Endothelial cell of umbilical vein (primary cell): ENCODE data around the gene NR5A1. TPM values are rescaled to one million over a fixed set of nuclear protein-coding genes. Genes with fewer than 3 reads are reported as not detected.

Source experiments
- BruUV-seq: library from RNA; stranded (reverse); fragments of 400-500 nt; replicated peaks from 2 replicates; lab custom pipeline; 2021; lab: Mats Ljungman, UMichigan
- CTCF ChIA-PET: fragments of 300-600, 350-600 bp; sonication (Branson Sonifier 250); formaldehyde crosslinking; loops from one replicate; lab custom pipeline; 2021; ENCODE audit warnings: antibody characterized with exemption, inconsistent platforms; lab: Charles Lee
- POLR2A ChIA-PET: fragments of 300-600, 350-600 bp; sonication (Branson Sonifier 250); formaldehyde crosslinking; loops from one replicate; lab custom pipeline; 2021; ENCODE audit warnings: antibody characterized with exemption, inconsistent platforms; lab: Charles Lee
- DNase-seq: peaks from one replicate; pipeline ENCODE4 v3.0.0-alpha.2; 2011; ENCODE audit warnings: low read depth, low spot score
- FAIRE-seq: peaks from 2 replicates; lab custom pipeline; 2011; peaks lifted over from hg19 to GRCh38; lab: Jason Lieb, UNC
- H2AFZ ChIP-seq: 2 replicates; pipeline ENCODE4 v1.6.0; 2012; ENCODE audit warnings: low read depth, low read length, control low read depth, inconsistent platforms
- H3K27ac ChIP-seq: 2 replicates; pipeline ENCODE4 v1.5.1; 2011; ENCODE audit warnings: low read depth, mild to moderate bottlenecking, control low read depth, low read length, moderate library complexity; ENCODE audit not compliant: insufficient read depth
- H3K27me3 ChIP-seq, 2 experiments: 2 replicates each; pipeline versions ENCODE4 v1.6.0 to v1.6.1; 2011; ENCODE audit warnings: low read length in 2 of 2, mixed read lengths in 1 of 2; ENCODE audit not compliant: control insufficient read depth in 2 of 2, insufficient read depth in 2 of 2
- H3K36me3 ChIP-seq, 2 experiments: 2 replicates in 1 of 2; 3 replicates in 1 of 2; pipeline ENCODE4 v1.5.1; 2011; ENCODE audit warnings: low read length in 2 of 2, mild to moderate bottlenecking in 1 of 2, moderate library complexity in 1 of 2; ENCODE audit not compliant: control insufficient read depth in 2 of 2, insufficient read depth in 2 of 2; ENCODE audit errors: extremely low read depth in 1 of 2
- H3K4me1 ChIP-seq: 3 replicates; pipeline ENCODE4 v1.5.1; 2011; ENCODE audit warnings: mild to moderate bottlenecking, low read length; ENCODE audit not compliant: control insufficient read depth, insufficient read depth; ENCODE audit errors: extremely low read depth
- H3K4me2 ChIP-seq: 2 replicates; pipeline ENCODE4 v1.6.1; 2011; ENCODE audit warnings: low read length, control low read depth, mixed read lengths; ENCODE audit not compliant: insufficient read depth
- H3K4me3 ChIP-seq, 3 experiments: fragments of 200-600 bp in 1 of 3; sonication (generic), shearing (Covaris generic) in 1 of 3; replicated peaks in 1 of 3; 2 replicates each; pipeline ENCODE4 v1.5.1; 2011 to 2016; ENCODE audit warnings: control low read depth in 3 of 3, low read length in 3 of 3, mild to moderate bottlenecking in 2 of 3, inconsistent platforms in 1 of 3, low read depth in 1 of 3, moderate library complexity in 1 of 3; ENCODE audit not compliant: insufficient read depth in 1 of 3
- H3K79me2 ChIP-seq: 2 replicates; pipeline ENCODE4 v1.6.0; 2012; ENCODE audit warnings: low read length, inconsistent platforms; ENCODE audit not compliant: control insufficient read depth, insufficient read depth
- H3K9ac ChIP-seq: replicated peaks from 2 replicates; pipeline ENCODE3; 2011; ENCODE audit warnings: low read length, control low read depth; ENCODE audit not compliant: insufficient read depth; ENCODE audit errors: extremely low read depth
- H3K9me1 ChIP-seq: replicated peaks from 3 replicates; pipeline ENCODE4 v1.6.0; 2011; ENCODE audit warnings: mild to moderate bottlenecking, low read length; ENCODE audit not compliant: control insufficient read depth, insufficient read depth; ENCODE audit errors: extremely low read depth
- H3K9me3 ChIP-seq: replicated peaks from 2 replicates; pipeline ENCODE4 v1.5.1; 2012; ENCODE audit warnings: low read length, inconsistent platforms; ENCODE audit not compliant: control insufficient read depth, insufficient read depth
- H4K20me1 ChIP-seq: replicated peaks from 2 replicates; pipeline ENCODE3; 2011; ENCODE audit warnings: mild to moderate bottlenecking, low read length; ENCODE audit not compliant: control insufficient read depth, insufficient read depth; ENCODE audit errors: extremely low read depth
- EZH2 ChIP-seq: IDR thresholded peaks from 2 replicates; pipeline ENCODE4 v1.6.1; 2012; ENCODE audit warnings: borderline replicate concordance, low read depth, mild to moderate bottlenecking, moderate library complexity, low read length, inconsistent platforms; ENCODE audit not compliant: severe bottlenecking
- FOS ChIP-seq: IDR thresholded peaks from 2 replicates; pipeline ENCODE4 v1.6.1; 2011; ENCODE audit warnings: mild to moderate bottlenecking, low read length, moderate library complexity, borderline replicate concordance; ENCODE audit not compliant: insufficient read depth
- GATA2 ChIP-seq: IDR thresholded peaks from 2 replicates; pipeline ENCODE4 v1.7.0; 2011; ENCODE audit warnings: low read depth, mild to moderate bottlenecking, moderate library complexity, mixed read lengths, low read length; ENCODE audit not compliant: insufficient read length, insufficient read depth
- JUN ChIP-seq: IDR thresholded peaks from 2 replicates; pipeline ENCODE4 v1.6.1; 2011; ENCODE audit warnings: borderline replicate concordance, low read depth; ENCODE audit not compliant: insufficient read length, insufficient read depth
- MYC ChIP-seq: IDR thresholded peaks from one replicate; pipeline ENCODE4 v1.6.1; 2011; ENCODE audit warnings: mild to moderate bottlenecking, low read depth, low read length
- POLR2A ChIP-seq: IDR thresholded peaks from 2 replicates; pipeline ENCODE4 v1.6.1; 2012; ENCODE audit warnings: low read depth, mild to moderate bottlenecking, control low read depth, low read length
- POLR2AphosphoS5 ChIP-seq: IDR thresholded peaks from 2 replicates; pipeline ENCODE4 v1.6.1; 2012; ENCODE audit warnings: low read depth, mild to moderate bottlenecking, control low read depth, low read length, moderate library complexity; ENCODE audit not compliant: insufficient read depth
- dilution Hi-C: fragments of 300-500 bp; cut with MboI; formaldehyde crosslinking; loops from one replicate; pipeline ENCODE4 v1.15.0; 2019; ENCODE audit warnings: low sequenced_read_pairs; ENCODE audit not compliant: extremely low pct_ligation_motif_present
- intact Hi-C: fragments of 100-400 bp; cut with micrococcal nuclease; formaldehyde crosslinking; loops from one replicate; pipeline ENCODE4 v1.10.0; 2022
- polyA plus RNA-seq, 4 experiments: library from polyadenylated mRNA; depleted of rRNA in 3 of 4; stranded (reverse) in 3 of 4; unstranded in 1 of 4; fragments of >200 nt; gene quantifications; 2 replicates each; pipeline versions ENCODE4 v1.2.1 to v1.2.3, GENCODE V29; 2011 to 2012; ENCODE audit warnings: missing spikeins in 1 of 4
- total RNA-seq: library from RNA; stranded (reverse); gene quantifications from 2 replicates; pipeline ENCODE4 v1.2.3, GENCODE V29; 2021
- TF ChIP-seq, protein P1 (sequence below), 2 donors: IDR thresholded peaks; 1 replicate in 1 of 2; 2 replicates in 1 of 2; pipeline ENCODE4 v1.5.1; 2011; ENCODE audit warnings: low read length in 2 of 2, mild to moderate bottlenecking in 2 of 2, moderate library complexity in 2 of 2, control low read depth in 1 of 2, inconsistent platforms in 1 of 2, low read depth in 1 of 2; ENCODE audit not compliant: insufficient read depth in 1 of 2; ENCODE audit errors: extremely low read depth in 1 of 2
- TF ChIP-seq, protein P2 (sequence below): IDR thresholded peaks from 2 replicates; pipeline ENCODE4 v1.6.1; 2011; ENCODE audit not compliant: insufficient read depth, insufficient read length

Gene NR5A1
- total and polyA plus RNA-seq, 2 donors (not counting 3 experiments of a cell fraction or from before 2014, with no cell fraction given): not detected

DNA sequence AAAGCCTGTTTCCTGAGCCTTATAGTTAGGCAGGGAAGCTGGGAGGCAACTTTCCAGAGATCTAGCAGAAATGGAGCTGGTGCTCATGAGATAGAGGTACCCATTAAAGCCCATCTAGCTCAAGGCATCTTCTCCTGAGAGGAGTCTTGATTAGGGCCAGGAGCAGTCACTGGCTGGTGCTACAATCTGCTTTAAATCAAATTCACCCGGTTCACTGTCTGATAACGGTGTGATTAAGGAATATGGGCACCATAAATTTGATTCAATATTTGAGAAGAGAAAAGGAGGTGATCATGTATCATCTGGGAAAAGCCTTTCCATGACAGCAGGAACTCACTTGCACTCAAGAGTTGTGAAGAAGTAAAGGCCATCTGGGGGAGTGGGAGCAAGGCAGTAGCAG lies 23.9 kb upstream of the NR5A1 start:
- Histone ChIP-seq H3K9me3 (no peaks in the 10 kb centered on the region), H3K27me3 (peaks cover 0 to 5% of the 10 kb centered on the region in 2 experiments), H3K9ac (no peak overlapping the region), H3K36me3 (no peaks in the 10 kb centered on the region), H3K4me1 (no peaks in the 10 kb centered on the region), H3K9me1 (no peaks in the 10 kb centered on the region), H3K79me2 (no peaks in the 10 kb centered on the region), H3K4me3 (no peak overlapping the region), H3K27ac (no peak overlapping the region), H4K20me1 (no peaks in the 10 kb centered on the region), H3K4me2 (no peak overlapping the region), H2AFZ (no peak overlapping the region)
- dilution Hi-C loops (no loop called here), intact Hi-C loops (no loop called here)
- POLR2A ChIA-PET: no interaction called here
- CTCF ChIA-PET: no interaction called here
- FAIRE-seq: no peak
- no peak for DNase-seq
- TF ChIP-seq POLR2AphosphoS5 (no peak), POLR2A (no peak), JUN (no peak), MYC (no peak), GATA2 (no peak), EZH2 (no peak), FOS (no peak)
- TF ChIP-seq, protein P1, sequence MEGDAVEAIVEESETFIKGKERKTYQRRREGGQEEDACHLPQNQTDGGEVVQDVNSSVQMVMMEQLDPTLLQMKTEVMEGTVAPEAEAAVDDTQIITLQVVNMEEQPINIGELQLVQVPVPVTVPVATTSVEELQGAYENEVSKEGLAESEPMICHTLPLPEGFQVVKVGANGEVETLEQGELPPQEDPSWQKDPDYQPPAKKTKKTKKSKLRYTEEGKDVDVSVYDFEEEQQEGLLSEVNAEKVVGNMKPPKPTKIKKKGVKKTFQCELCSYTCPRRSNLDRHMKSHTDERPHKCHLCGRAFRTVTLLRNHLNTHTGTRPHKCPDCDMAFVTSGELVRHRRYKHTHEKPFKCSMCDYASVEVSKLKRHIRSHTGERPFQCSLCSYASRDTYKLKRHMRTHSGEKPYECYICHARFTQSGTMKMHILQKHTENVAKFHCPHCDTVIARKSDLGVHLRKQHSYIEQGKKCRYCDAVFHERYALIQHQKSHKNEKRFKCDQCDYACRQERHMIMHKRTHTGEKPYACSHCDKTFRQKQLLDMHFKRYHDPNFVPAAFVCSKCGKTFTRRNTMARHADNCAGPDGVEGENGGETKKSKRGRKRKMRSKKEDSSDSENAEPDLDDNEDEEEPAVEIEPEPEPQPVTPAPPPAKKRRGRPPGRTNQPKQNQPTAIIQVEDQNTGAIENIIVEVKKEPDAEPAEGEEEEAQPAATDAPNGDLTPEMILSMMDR (IDR thresholded peaks at IDR 0.05; ENCODE audit: extremely low read depth in 1 of 2, insufficient read depth in 1 of 2, low read depth in 1 of 2, low read length in 2 of 2): no peak
- TF ChIP-seq, protein P2, sequence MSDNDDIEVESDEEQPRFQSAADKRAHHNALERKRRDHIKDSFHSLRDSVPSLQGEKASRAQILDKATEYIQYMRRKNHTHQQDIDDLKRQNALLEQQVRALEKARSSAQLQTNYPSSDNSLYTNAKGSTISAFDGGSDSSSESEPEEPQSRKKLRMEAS: no peak
- no TSS peak for BruUV-seq
